MCF 10A (cell line): ENCODE data around the gene KRTAP22-2. TPM values are rescaled to one million over a fixed set of nuclear protein-coding genes. Genes with fewer than 3 reads are reported as not detected.

Source experiments
- BruUV-seq: library from RNA; stranded (reverse); fragments of 400-500 nt; replicated peaks from 2 replicates; lab custom pipeline; 2021; lab: Mats Ljungman, UMichigan
- CTCF ChIA-PET: fragments of 300-600 bp; sonication (Branson Sonifier 250); formaldehyde crosslinking; extraction: SDS; loops from one replicate; lab custom pipeline; 2021; ENCODE audit warnings: antibody characterized with exemption, inconsistent platforms; lab: Yijun Ruan, JAX
- POLR2A ChIA-PET: fragments of 300-600, 350-650 bp; sonication (Branson Sonifier 250); formaldehyde crosslinking; extraction: SDS; loops from one replicate; lab custom pipeline; 2020; ENCODE audit warnings: antibody characterized with exemption, inconsistent platforms; lab: Yijun Ruan, JAX
- DNase-seq: peaks from one replicate; pipeline ENCODE4 v3.0.0-alpha.2; 2018; ENCODE audit not compliant: unreplicated experiment
- H3K27ac Mint-ChIP-seq: one replicate; pipeline ENCODE4 v1.8.0; 2022; ENCODE audit warnings: mild to moderate bottlenecking, low read depth, mixed read lengths; ENCODE audit not compliant: unreplicated experiment
- H3K27me3 Mint-ChIP-seq: one replicate; pipeline ENCODE4 v1.8.0; 2022; ENCODE audit warnings: mixed read lengths; ENCODE audit not compliant: insufficient read depth, unreplicated experiment
- H3K36me3 Mint-ChIP-seq: one replicate; pipeline ENCODE4 v1.8.0; 2022; ENCODE audit warnings: mild to moderate bottlenecking, moderate library complexity, mixed read lengths; ENCODE audit not compliant: insufficient read depth, unreplicated experiment
- H3K4me1 Mint-ChIP-seq: one replicate; pipeline ENCODE4 v1.8.0; 2022; ENCODE audit warnings: mixed read lengths; ENCODE audit not compliant: insufficient read depth, unreplicated experiment
- H3K4me3 Mint-ChIP-seq: one replicate; pipeline ENCODE4 v1.8.0; 2022; ENCODE audit warnings: mild to moderate bottlenecking, moderate library complexity, mixed read lengths; ENCODE audit not compliant: unreplicated experiment
- H3K9me3 Mint-ChIP-seq: one replicate; pipeline ENCODE4 v1.8.0; 2022; ENCODE audit warnings: mixed read lengths; ENCODE audit not compliant: unreplicated experiment
- CTCF ChIP-seq: fragments of 200-600 bp; IDR thresholded peaks from one replicate; pipeline ENCODE4 v1.8.0; 2022; ENCODE audit warnings: antibody characterized with exemption, mild to moderate bottlenecking; ENCODE audit not compliant: unreplicated experiment
- intact Hi-C: fragments of 100-400 bp; cut with micrococcal nuclease; formaldehyde crosslinking; loops from 2 replicates; pipeline ENCODE4 v1.14.1; 2022
- total RNA-seq: library from RNA; stranded (reverse); gene quantifications from 2 replicates; pipeline ENCODE4 v1.2.3, GENCODE V29; 2022

The KRTAP22-2 gene
- total RNA-seq, 1 experiment from 2014 or later, result not detected

GRCh38 chr21:30561957-30562356 lies 28.2 kb downstream of the KRTAP22-2 start:
- Mint-ChIP-seq H3K27me3 (no peaks in the 10 kb centered on the region), H3K27ac (no peak overlapping the region), H3K4me3 (no peak overlapping the region), H3K9me3 (no peaks in the 10 kb centered on the region), H3K36me3 (no peaks in the 10 kb centered on the region), H3K4me1 (no peaks in the 10 kb centered on the region)
- ChIA-PET POLR2A (no interaction called here), CTCF (interaction anchor here (0.6 kb wide), 1 partner anchor 188 kb away, joined by 3 read pairs; no protein-coding TSS in a partner anchor)
- intact Hi-C loops, result no loop called here
- BruUV-seq, result no TSS peak
- no peak for DNase-seq
- no peak for TF ChIP-seq CTCF

DNA sequence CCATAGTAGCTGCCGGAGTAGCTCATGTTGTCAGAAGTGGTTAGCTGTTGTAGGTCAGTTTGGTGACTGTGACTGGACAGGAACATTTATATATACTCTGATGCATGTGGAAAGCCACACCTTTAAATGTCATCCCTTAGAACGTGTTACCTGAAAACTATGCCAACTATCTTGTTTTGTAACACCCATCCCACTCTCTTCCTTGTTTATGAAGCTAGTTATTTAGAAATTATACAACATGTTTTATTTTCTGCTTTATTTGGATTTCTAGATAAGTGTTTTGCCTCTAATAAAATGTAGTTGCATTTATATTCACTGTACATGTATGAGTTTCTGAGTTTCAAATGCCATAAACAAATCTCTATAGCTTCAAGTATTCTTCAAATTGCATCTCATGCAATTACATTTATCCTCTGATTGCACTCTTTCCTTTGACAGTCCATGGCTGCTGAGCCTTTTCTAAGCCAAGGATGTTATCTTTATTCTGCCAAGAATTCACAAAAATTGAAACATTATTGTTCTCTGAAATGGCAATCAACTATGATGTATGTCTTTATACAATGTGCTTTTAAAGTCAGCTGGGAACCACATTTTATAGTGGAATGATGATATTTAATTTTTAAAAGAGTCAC lies 28.8 kb downstream of the KRTAP22-2 start, which contains the start of gene KRTAP19-7:
Gene KRTAP19-7 (minus strand): TSS at position 51 of the 632 bp plus-strand sequence. CDS start 25 bp downstream, at position 26.
- ChIA-PET POLR2A (no interaction called here), CTCF (interaction anchor here (0.6 kb wide), 1 partner anchor 188 kb away, joined by 3 read pairs; no protein-coding TSS in a partner anchor)
- no peaks in the 10 kb centered on the region for H3K9me3 Mint-ChIP-seq
- BruUV-seq, result no TSS peak
- intact Hi-C loops, result no loop called here
- H3K36me3 Mint-ChIP-seq, result no peaks in the 10 kb centered on the region
- no peak within 1 kb of the TSS for H3K27ac Mint-ChIP-seq
- H3K4me1 Mint-ChIP-seq, result no peaks in the 10 kb centered on the region
- no peak for DNase-seq
- no peak within 1 kb of the TSS for H3K4me3 Mint-ChIP-seq
- no peaks in the 10 kb centered on the region for H3K27me3 Mint-ChIP-seq
- no peak for TF ChIP-seq CTCF

DNA sequence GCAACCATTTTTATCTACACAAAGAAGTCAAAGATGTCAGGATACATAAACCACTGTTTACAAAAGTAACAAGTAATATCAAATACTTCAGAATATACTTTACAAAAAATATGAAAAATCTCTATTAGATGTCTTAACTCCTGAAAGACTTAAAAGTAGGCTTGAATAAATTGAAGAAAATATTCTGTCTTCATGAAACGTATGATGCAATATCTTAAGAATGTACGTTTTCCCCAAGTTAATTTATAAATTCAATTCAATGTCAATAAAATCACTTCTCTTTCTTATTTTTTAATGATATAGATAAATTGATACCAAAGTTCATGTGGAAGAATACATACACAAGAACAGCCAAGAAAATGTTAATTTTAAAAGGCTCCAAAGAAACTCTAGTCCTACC lies 35.1 kb downstream of the KRTAP22-2 start:
- Mint-ChIP-seq H3K4me3 (no peak overlapping the region), H3K27ac (no peak overlapping the region), H3K36me3 (no peaks in the 10 kb centered on the region), H3K9me3 (peaks cover 9% of the 10 kb centered on the region), H3K4me1 (no peaks in the 10 kb centered on the region), H3K27me3 (peaks cover 28% of the 10 kb centered on the region)
- no peak for TF ChIP-seq CTCF
- no TSS peak for BruUV-seq
- CTCF ChIA-PET, result no interaction called here
- intact Hi-C loops, result no loop called here
- DNase-seq, result no peak
- POLR2A ChIA-PET, result no interaction called here

- H3K36me3 Mint-ChIP-seq, result no peaks in the 10 kb centered on the region
- intact Hi-C loops, result no loop called here
- peaks cover 44% of the 10 kb centered on the region for H3K27me3 Mint-ChIP-seq
- ChIA-PET POLR2A (no interaction called here), CTCF (no interaction called here)
- BruUV-seq, result no TSS peak
- H3K9me3 Mint-ChIP-seq, result peaks cover 14% of the 10 kb centered on the region
- TF ChIP-seq CTCF, result no peak
- H3K4me3 Mint-ChIP-seq, result no peak overlapping the region
- DNase-seq, result no peak
- no peaks in the 10 kb centered on the region for H3K4me1 Mint-ChIP-seq
- H3K27ac Mint-ChIP-seq, result no peak overlapping the region
These were observed 37.4 kb downstream of the KRTAP22-2 start for GRCh38 chr21:30552782-30553181.
